ENCODE results near the gene DYRK1B. TPM values are rescaled to one million over a fixed set of nuclear protein-coding genes. Genes with fewer than 3 reads are reported as not detected.
A peak's percentile ranks its signal among the peaks of the same experiment; 100 is the strongest.

DYRK1B gene
- total RNA-seq, 1 experiment from 2014 or later, result 16.0 TPM

GRCh38 chr19:39845584-39845932, 11.6 kb upstream of the DYRK1B start:
- Histone ChIP-seq H3K36me3 (ENCODE audit: insufficient read depth, low read length, poor library complexity, severe bottlenecking) (no peaks in the 10 kb centered on the region), H3K9me3 (ENCODE audit: low read depth, low read length, poor library complexity, severe bottlenecking) (no peaks in the 10 kb centered on the region), H3K4me3 (ENCODE audit: low read depth, low read length, poor library complexity, severe bottlenecking) (peak overlapping the region; percentile 93), H3K4me1 (ENCODE audit: insufficient read depth, low read length, poor library complexity, severe bottlenecking) (peaks cover 34% of the 10 kb centered on the region), H3K27me3 (replicated peaks; ENCODE audit: insufficient read depth, low read depth, low read length, poor library complexity) (no peaks in the 10 kb centered on the region), H3K27ac (ENCODE audit: low read depth, low read length, poor library complexity, severe bottlenecking) (peak overlapping the region; percentile 95)
- peak; percentile 58 for DNase-seq (ENCODE audit: low spot score)
- 0 out of 2 replicates have a peak, but pooled peaks have one; percentile 19 for TF ChIP-seq CTCF (conservative IDR thresholded peaks at IDR 0.05; ENCODE audit: low read depth, low read length)
- no peak for TF ChIP-seq EZH2 (IDR thresholded peaks at IDR 0.05; ENCODE audit: borderline replicate concordance, low read depth, low read length, poor library complexity, severe bottlenecking)
- POLR2A ChIA-PET (ENCODE audit: low non-redundant PET), result no interaction called here
- TSS peak; percentile 62 for BruUV-seq (replicated peaks)
- CTCF ChIA-PET, result no interaction called here
- intact Hi-C loops (cut with micrococcal nuclease; ENCODE audit: unreplicated experiment), result loop anchor here (2.0 kb wide), 1 partner anchor 79 kb away; no protein-coding TSS in a partner anchor

DNA sequence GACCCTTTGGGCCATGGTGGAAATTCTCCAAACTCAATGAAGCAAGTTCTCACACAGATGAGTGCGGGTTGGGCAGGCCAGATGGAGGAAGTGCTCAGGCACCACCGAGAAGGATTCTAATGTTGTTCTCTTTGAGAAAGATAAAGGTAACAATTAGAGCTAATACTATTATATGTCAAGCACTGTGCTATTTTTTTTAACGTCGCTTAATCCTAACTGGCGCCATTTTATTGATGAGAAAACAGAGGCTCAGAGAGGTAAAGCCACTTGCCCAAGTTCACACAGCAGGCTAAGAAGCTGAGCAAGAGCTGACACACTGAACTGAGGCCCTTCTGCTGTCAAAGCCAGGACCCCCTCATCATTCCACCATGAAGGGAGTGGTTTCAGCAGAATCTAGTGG, 11.2 kb upstream of the DYRK1B start:
- CTCF ChIA-PET, result interaction anchor here (0.9 kb wide), 1 partner anchor 295 kb away, joined by 4 read pairs; no protein-coding TSS in a partner anchor
- peaks cover 34% of the 10 kb centered on the region for H3K4me1 ChIP-seq (ENCODE audit: insufficient read depth, low read length, poor library complexity, severe bottlenecking)
- H3K36me3 ChIP-seq (ENCODE audit: insufficient read depth, low read length, poor library complexity, severe bottlenecking), result peaks cover 4% of the 10 kb centered on the region
- peak overlapping the region; percentile 95 for H3K27ac ChIP-seq (ENCODE audit: low read depth, low read length, poor library complexity, severe bottlenecking)
- TF ChIP-seq CTCF (conservative IDR thresholded peaks at IDR 0.05; ENCODE audit: low read depth, low read length) (no peak), EZH2 (IDR thresholded peaks at IDR 0.05; ENCODE audit: borderline replicate concordance, low read depth, low read length, poor library complexity, severe bottlenecking) (no peak)
- intact Hi-C loops (cut with micrococcal nuclease; ENCODE audit: unreplicated experiment), result loop anchor here (2.0 kb wide), 1 partner anchor 78 kb away; no protein-coding TSS in a partner anchor
- no peaks in the 10 kb centered on the region for H3K27me3 ChIP-seq (replicated peaks; ENCODE audit: insufficient read depth, low read depth, low read length, poor library complexity)
- H3K9me3 ChIP-seq (ENCODE audit: low read depth, low read length, poor library complexity, severe bottlenecking), result no peaks in the 10 kb centered on the region
- DNase-seq (ENCODE audit: low spot score), result no peak
- BruUV-seq (replicated peaks), result no TSS peak
- peak overlapping the region; percentile 93 for H3K4me3 ChIP-seq (ENCODE audit: low read depth, low read length, poor library complexity, severe bottlenecking)
- POLR2A ChIA-PET (ENCODE audit: low non-redundant PET), result no interaction called here

- ChIA-PET POLR2A (ENCODE audit: low non-redundant PET) (no interaction called here), CTCF (interaction anchor here (0.6 to 1.2 kb wide), 5 partner anchors 10 to 727 kb away, joined by 3 to 15 read pairs (median 4); partner anchors contain the start of genes C19orf47, DYRK1B and PLD3)
- TF ChIP-seq CTCF (conservative IDR thresholded peaks at IDR 0.05; ENCODE audit: low read depth, low read length) (peak; percentile 78), EZH2 (IDR thresholded peaks at IDR 0.05; ENCODE audit: borderline replicate concordance, low read depth, low read length, poor library complexity, severe bottlenecking) (no peak)
- intact Hi-C loops (cut with micrococcal nuclease; ENCODE audit: unreplicated experiment), result loop anchor here (2.0 kb wide), 1 partner anchor 77 kb away; no protein-coding TSS in a partner anchor
- Histone ChIP-seq H3K9me3 (ENCODE audit: low read depth, low read length, poor library complexity, severe bottlenecking) (no peaks in the 10 kb centered on the region), H3K27me3 (replicated peaks; ENCODE audit: insufficient read depth, low read depth, low read length, poor library complexity) (no peaks in the 10 kb centered on the region), H3K4me1 (ENCODE audit: insufficient read depth, low read length, poor library complexity, severe bottlenecking) (peaks cover 34% of the 10 kb centered on the region), H3K4me3 (ENCODE audit: low read depth, low read length, poor library complexity, severe bottlenecking) (peak overlapping the region; percentile 93), H3K27ac (ENCODE audit: low read depth, low read length, poor library complexity, severe bottlenecking) (no peak overlapping the region), H3K36me3 (ENCODE audit: insufficient read depth, low read length, poor library complexity, severe bottlenecking) (peaks cover 14% of the 10 kb centered on the region)
- BruUV-seq (replicated peaks), result no TSS peak
- peak; percentile 71 for DNase-seq (ENCODE audit: low spot score)
Observed at GRCh38 chr19:39843919-39844793, 10.2 kb upstream of the DYRK1B start.

Measured in A673 (cell line).